Adrenal gland (tissue), 12 donors: Measurements from ENCODE around the gene LEFTY1. TPM values are rescaled to one million over a fixed set of nuclear protein-coding genes. Genes with fewer than 3 reads are reported as not detected.

Experiments used
- DNase-seq, 7 donors: peaks; one replicate each; pipeline ENCODE4 v3.0.0-alpha.2; 2019 to 2020
- H3K27ac ChIP-seq, 5 donors: fragments of 200-600 bp; sonication (generic) in 4 of 5; 1 replicate in 3 of 5; 2 replicates in 2 of 5; pipeline versions ENCODE4 v1.5.1 to v1.8.0; 2016 to 2020; ENCODE audit warnings: mild to moderate bottlenecking in 1 of 5
- H3K27me3 ChIP-seq: fragments of 200-600 bp; 2 replicates; pipeline ENCODE4 v1.8.0; 2021
- H3K36me3 ChIP-seq, 2 donors: fragments of 200-600 bp; replicated peaks in 1 of 2; 1 replicate in 1 of 2; 2 replicates in 1 of 2; pipeline versions ENCODE4 v1.5.1 to v1.8.0; 2018 to 2022
- H3K4me1 ChIP-seq, 2 donors: fragments of 200-600 bp; replicated peaks in 1 of 2; 1 replicate in 1 of 2; 2 replicates in 1 of 2; pipeline versions ENCODE4 v1.5.1 to v1.8.0; 2018 to 2021
- H3K4me3 ChIP-seq, 4 donors: fragments of 200-600 bp; sonication (generic) in 3 of 4; one replicate each; pipeline ENCODE4 v1.5.1; 2016 to 2018
- H3K9me3 ChIP-seq, 3 donors: fragments of 200-600 bp; sonication (generic) in 1 of 3; replicated peaks in 1 of 3; 1 replicate in 2 of 3; 2 replicates in 1 of 3; pipeline versions ENCODE4 v1.5.1 to v1.8.0; 2016 to 2021
- POLR2A ChIP-seq, 2 donors: fragments of 450-650 bp; IDR thresholded peaks; one replicate each; pipeline ENCODE4 v1.6.1; 2017; ENCODE audit warnings: antibody characterized with exemption in 2 of 2, mild to moderate bottlenecking in 2 of 2, moderate library complexity in 1 of 2
- WGBS, 4 donors: extraction: QIAGEN DNeasy Blood & Tissue Kit in 2 of 4; methylation state at CpG; one replicate each; pipeline versions ENCODE4 v1.1.5 to v1.1.7; 2013 to 2017; 5-methylcytosine and 5-hydroxymethylcytosine counted together
- intact Hi-C, 2 donors: fragments of 100-400 bp; cut with DNase I; formaldehyde crosslinking; loops; one replicate each; pipeline versions ENCODE4 v1.14.1 to v1.15.0; 2022 to 2023
- polyA plus RNA-seq, 3 donors: library from polyadenylated mRNA; stranded (reverse); fragments of 200-250 nt in 2 of 3; fragments of 350-450 nt in 1 of 3; fragmentation: Illumina TruSeq in 1 of 3; extraction: RNeasy Lipid Tissue Mini Kit (QIAGEN cat#74804) in 1 of 3; gene quantifications; one replicate each; pipeline ENCODE4 v1.2.3, GENCODE V29; 2013 to 2014
- total RNA-seq, 9 donors: library from RNA; depleted of rRNA in 4 of 9; stranded (reverse); fragments of >200 nt in 4 of 9; fragments of 120-200 nt in 1 of 9; fragmentation: NEBNext Ultra II Directional in 1 of 9; extraction: Animal tissue kit (Norgen Biotek cat#: 25700) in 1 of 9; gene quantifications; one replicate each; pipeline versions ENCODE4 v1.1.0 to v1.2.4, GENCODE V29; 2013 to 2023
- TF ChIP-seq, protein P1 (sequence below), 6 experiments: fragments of 450-650 bp in 4 of 6; fragments of 200-600 bp in 2 of 6; sonication (generic) in 1 of 6; IDR thresholded peaks; 1 replicate in 5 of 6; 2 replicates in 1 of 6; pipeline versions ENCODE4 v1.5.1 to v1.8.0; 2016 to 2021; ENCODE audit warnings: antibody characterized with exemption in 6 of 6, mild to moderate bottlenecking in 2 of 6, moderate library complexity in 1 of 6
- donor health status: healthy with polysubstance abuse.
- donor health status: Bipolar disorder and iron deficiency.
- donor health status: DM: yes; HTN: yes; CAD: no.
- donor health status: DM: no; HTN: no; CAD: no.
- donor health status: DM: no; HTN: no; CAD: no.
- donor health status: DM: yes; HTN: yes; CAD: no.

The LEFTY1 gene
- total and polyA plus RNA-seq, 12 donors: 0.15 to 1.5 (median 0.55) TPM; not detected in 5

DNA sequence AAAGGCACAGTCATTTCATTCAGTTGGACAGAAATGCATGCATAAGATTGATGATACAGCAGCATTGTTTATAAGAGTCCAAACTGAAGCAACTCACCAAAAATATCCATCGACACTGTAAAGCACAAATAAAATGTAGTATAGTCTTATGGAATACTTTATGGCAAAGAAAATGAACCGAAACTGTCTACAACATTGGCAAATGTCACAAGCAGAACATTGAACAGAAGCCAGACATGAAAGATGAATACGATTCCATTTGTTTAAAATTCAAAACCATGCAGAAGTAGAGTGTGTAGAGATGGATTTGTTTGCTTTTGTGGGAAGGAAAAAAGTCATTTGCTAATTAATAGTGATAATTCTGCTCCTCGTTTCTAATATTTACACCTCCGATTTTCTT is 7.5 kb upstream of the LEFTY1 start:
- no peak overlapping the region for H3K27ac ChIP-seq
- H3K4me1 ChIP-seq: no peaks in the 10 kb centered on the region
- H3K27me3 ChIP-seq: no peaks in the 10 kb centered on the region
- TF ChIP-seq, protein P1, sequence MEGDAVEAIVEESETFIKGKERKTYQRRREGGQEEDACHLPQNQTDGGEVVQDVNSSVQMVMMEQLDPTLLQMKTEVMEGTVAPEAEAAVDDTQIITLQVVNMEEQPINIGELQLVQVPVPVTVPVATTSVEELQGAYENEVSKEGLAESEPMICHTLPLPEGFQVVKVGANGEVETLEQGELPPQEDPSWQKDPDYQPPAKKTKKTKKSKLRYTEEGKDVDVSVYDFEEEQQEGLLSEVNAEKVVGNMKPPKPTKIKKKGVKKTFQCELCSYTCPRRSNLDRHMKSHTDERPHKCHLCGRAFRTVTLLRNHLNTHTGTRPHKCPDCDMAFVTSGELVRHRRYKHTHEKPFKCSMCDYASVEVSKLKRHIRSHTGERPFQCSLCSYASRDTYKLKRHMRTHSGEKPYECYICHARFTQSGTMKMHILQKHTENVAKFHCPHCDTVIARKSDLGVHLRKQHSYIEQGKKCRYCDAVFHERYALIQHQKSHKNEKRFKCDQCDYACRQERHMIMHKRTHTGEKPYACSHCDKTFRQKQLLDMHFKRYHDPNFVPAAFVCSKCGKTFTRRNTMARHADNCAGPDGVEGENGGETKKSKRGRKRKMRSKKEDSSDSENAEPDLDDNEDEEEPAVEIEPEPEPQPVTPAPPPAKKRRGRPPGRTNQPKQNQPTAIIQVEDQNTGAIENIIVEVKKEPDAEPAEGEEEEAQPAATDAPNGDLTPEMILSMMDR (IDR thresholded peaks at IDR 0.05): no peak
- no peak for TF ChIP-seq POLR2A (IDR thresholded peaks at IDR 0.05)
- no peaks in the 10 kb centered on the region for H3K9me3 ChIP-seq
- WGBS, 4 donors: 74 to 86% (median 83%) methylated on average over 5 of the region's 5 CpGs
- no peaks in the 10 kb centered on the region for H3K36me3 ChIP-seq
- intact Hi-C loops: no loop called here
- no peak overlapping the region for H3K4me3 ChIP-seq
- no peak for DNase-seq

- Histone ChIP-seq H3K27me3 (no peaks in the 10 kb centered on the region), H3K36me3 (no peaks in the 10 kb centered on the region), H3K9me3 (no peaks in the 10 kb centered on the region), H3K27ac (no peak overlapping the region), H3K4me1 (no peaks in the 10 kb centered on the region), H3K4me3 (no peak overlapping the region)
- 83 to 98% (median 88%) methylated on average over 6 of the region's 6 CpGs for WGBS, 4 donors
- TF ChIP-seq, protein P1 (IDR thresholded peaks at IDR 0.05): no peak
- TF ChIP-seq POLR2A (IDR thresholded peaks at IDR 0.05): no peak
- DNase-seq: no peak
- intact Hi-C loops: no loop called here
Measured at GRCh38 chr1:225892307-225892706, 3.4 kb upstream of the LEFTY1 start.

- no peak for DNase-seq
- H3K27me3 ChIP-seq: no peaks in the 10 kb centered on the region
- no peaks in the 10 kb centered on the region for H3K36me3 ChIP-seq
- TF ChIP-seq, protein P1 (IDR thresholded peaks at IDR 0.05): no peak
- TF ChIP-seq POLR2A (IDR thresholded peaks at IDR 0.05): no peak
- H3K4me3 ChIP-seq: no peak overlapping the region
- H3K4me1 ChIP-seq: no peaks in the 10 kb centered on the region
- intact Hi-C loops: no loop called here
- WGBS, 4 donors: 89 to 92% (median 91%) methylated on average over 14 of the region's 14 CpGs
- no peaks in the 10 kb centered on the region for H3K9me3 ChIP-seq
- H3K27ac ChIP-seq: no peak overlapping the region
Measured at GRCh38 chr1:225891229-225891972, 2.5 kb upstream of the LEFTY1 start.

- H3K36me3 ChIP-seq: no peaks in the 10 kb centered on the region
- H3K27ac ChIP-seq: no peak overlapping the region
- H3K9me3 ChIP-seq: no peaks in the 10 kb centered on the region
- WGBS, 4 donors: 66 to 77% (median 69%) methylated on average over 5 to 6 of the region's 6 CpGs
- H3K4me3 ChIP-seq: no peak overlapping the region
- TF ChIP-seq, protein P1 (IDR thresholded peaks at IDR 0.05): no peak
- no peak for TF ChIP-seq POLR2A (IDR thresholded peaks at IDR 0.05)
- H3K27me3 ChIP-seq: no peaks in the 10 kb centered on the region
- intact Hi-C loops: no loop called here
- no peak for DNase-seq
- no peaks in the 10 kb centered on the region for H3K4me1 ChIP-seq
Measured at GRCh38 chr1:225890346-225891228, 1.6 kb upstream of the LEFTY1 start.
